Memory B cell (primary cell): ENCODE measurements around the gene TMEM107.

ENCODE experiments used
- ATAC-seq: fragments of 150-1000 bp; cut with Tn5 transposase; 2 replicates; pipeline ENCODE4 v1.10.0; 2021; ENCODE audit warnings: low read depth, mild to moderate bottlenecking, moderate library complexity
- DNase-seq, 2 donors: peaks; one replicate each; pipeline ENCODE4 v3.0.0; 2022; ENCODE audit warnings: low spot score in 2 of 2
- H3K27ac Mint-ChIP-seq: one replicate; pipeline ENCODE4 v1.8.0; 2022; ENCODE audit warnings: mild to moderate bottlenecking, moderate library complexity, mixed read lengths
- H3K27me3 Mint-ChIP-seq: one replicate; pipeline ENCODE4 v1.8.0; 2022; ENCODE audit warnings: mixed read lengths
- H3K36me3 Mint-ChIP-seq: one replicate; pipeline ENCODE4 v1.8.0; 2022; ENCODE audit warnings: mild to moderate bottlenecking, mixed read lengths
- H3K4me1 Mint-ChIP-seq: one replicate; pipeline ENCODE4 v1.8.0; 2022; ENCODE audit warnings: mixed read lengths
- H3K4me3 Mint-ChIP-seq: one replicate; pipeline ENCODE4 v1.8.0; 2022; ENCODE audit warnings: mild to moderate bottlenecking, moderate library complexity, mixed read lengths
- H3K9me3 Mint-ChIP-seq: one replicate; pipeline ENCODE4 v1.8.0; 2022; ENCODE audit warnings: mixed read lengths

The TMEM107 gene

DNA sequence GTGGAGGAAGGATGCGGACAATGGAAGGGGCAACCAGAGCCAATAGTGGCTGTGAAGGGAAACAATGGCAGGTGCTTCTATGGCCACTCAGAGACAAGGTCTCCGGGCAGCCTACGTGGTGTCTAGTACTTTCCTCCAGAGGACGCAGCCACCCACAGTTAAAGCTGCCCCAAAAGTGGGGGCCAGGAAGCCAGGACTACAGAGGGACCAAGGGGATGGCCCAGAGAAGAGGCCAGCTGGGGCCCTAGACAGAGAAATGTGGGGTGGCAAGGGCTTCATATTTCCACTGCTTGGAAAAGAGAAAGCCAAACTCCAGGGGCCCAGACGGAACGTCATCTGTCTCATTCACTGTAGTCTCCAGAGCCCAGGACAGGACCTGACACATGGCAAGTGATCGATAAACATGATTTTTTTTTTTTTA lies 23.1 kb downstream of the TMEM107 start:
- Mint-ChIP-seq H3K4me1 (peaks cover 38% of the 10 kb centered on the region), H3K27ac (no peak overlapping the region), H3K27me3 (no peaks in the 10 kb centered on the region), H3K9me3 (no peaks in the 10 kb centered on the region), H3K36me3 (peaks cover 12% of the 10 kb centered on the region), H3K4me3 (peak overlapping the region; percentile 12)
- no peak for DNase-seq
- ATAC-seq = no peak

DNA sequence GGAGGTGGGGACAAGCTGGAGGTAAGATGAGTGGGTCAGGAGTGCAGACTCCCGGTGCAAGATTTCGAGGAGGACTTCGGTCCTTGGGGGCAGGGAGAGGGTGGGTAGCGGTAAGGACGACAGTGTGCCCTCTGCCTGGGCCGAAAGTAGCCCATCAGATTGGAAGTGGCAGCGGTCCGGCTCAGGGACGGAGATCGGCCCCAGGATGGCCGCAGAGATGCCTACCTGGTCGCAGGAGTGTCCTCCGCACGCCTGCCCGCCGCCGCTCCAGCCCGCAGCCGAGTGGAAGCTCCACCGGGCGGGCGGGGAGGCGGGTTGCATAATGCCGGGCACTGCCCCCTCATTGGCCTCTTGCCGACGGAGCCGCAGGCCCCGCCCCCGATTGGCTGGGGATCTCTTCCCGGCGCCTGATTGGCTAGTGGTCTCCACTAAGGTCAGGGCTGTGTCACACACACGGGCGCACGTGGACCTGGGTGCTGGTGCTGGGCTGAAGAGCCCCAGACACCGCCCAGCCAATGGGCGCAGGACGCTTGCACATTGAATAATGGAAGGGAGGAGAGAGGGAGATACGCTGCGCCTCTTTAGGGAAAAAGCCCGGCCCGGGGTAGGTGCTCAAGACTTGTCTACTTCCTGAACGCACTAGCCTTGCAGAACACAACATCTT lies 23.9 kb downstream of the TMEM107 start, which contains the start of gene PER1:
TSS of gene PER1 (minus strand) at position 293 of the 664 bp plus-strand sequence. CDS start 1,698 bp downstream, outside the sequence.
- Mint-ChIP-seq H3K4me1 (peaks cover 38% of the 10 kb centered on the region), H3K27me3 (no peaks in the 10 kb centered on the region), H3K27ac (peak within 1 kb of the TSS; percentile 91), H3K4me3 (peak within 1 kb of the TSS; percentile 84), H3K36me3 (peaks cover 17% of the 10 kb centered on the region), H3K9me3 (no peaks in the 10 kb centered on the region)
- ATAC-seq (peak; percentile 1), DNase-seq (peak; percentile 62)

DNA sequence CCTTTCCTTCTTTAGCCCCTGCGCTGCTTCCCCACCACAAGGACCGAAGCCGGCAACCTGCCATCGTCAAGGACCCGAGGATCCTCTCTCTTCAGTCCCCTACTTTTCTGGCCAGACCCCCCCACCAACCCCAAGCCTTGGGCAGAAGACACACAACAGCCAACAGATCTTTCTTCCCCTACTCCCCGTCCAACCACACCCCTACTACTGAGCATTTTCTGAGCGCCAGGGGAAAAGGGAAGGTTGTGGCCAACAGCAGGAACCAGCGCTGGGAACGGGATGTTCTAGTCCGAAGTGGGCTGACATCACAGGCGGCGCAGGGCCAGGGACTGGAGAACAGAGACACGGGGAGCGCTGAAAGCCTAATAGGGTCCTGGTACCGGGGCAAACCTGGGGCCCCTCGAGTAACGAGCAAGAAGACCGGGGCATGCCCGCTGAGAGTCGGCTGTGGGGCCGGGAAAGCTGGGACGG lies 24.5 kb downstream of the TMEM107 start:
- H3K4me3 Mint-ChIP-seq = peak overlapping the region; percentile 84
- H3K27me3 Mint-ChIP-seq = no peaks in the 10 kb centered on the region
- peaks cover 21% of the 10 kb centered on the region for H3K36me3 Mint-ChIP-seq
- H3K27ac Mint-ChIP-seq = peak overlapping the region; percentile 91
- ATAC-seq (no peak), DNase-seq (peak in 1 of 2 donors; percentile 49)
- peaks cover 41% of the 10 kb centered on the region for H3K4me1 Mint-ChIP-seq
- no peaks in the 10 kb centered on the region for H3K9me3 Mint-ChIP-seq

- peaks cover 26% of the 10 kb centered on the region for H3K36me3 Mint-ChIP-seq
- DNase-seq (peak; percentile 86 to 91), ATAC-seq (peak; percentile 68)
- no peaks in the 10 kb centered on the region for H3K27me3 Mint-ChIP-seq
- H3K4me1 Mint-ChIP-seq = peaks cover 41% of the 10 kb centered on the region
- peak overlapping the region; percentile 84 for H3K4me3 Mint-ChIP-seq
- peak overlapping the region; percentile 91 for H3K27ac Mint-ChIP-seq
- H3K9me3 Mint-ChIP-seq = no peaks in the 10 kb centered on the region
Observed at GRCh38 chr17:8151120-8151640, 25.0 kb downstream of the TMEM107 start.

DNA sequence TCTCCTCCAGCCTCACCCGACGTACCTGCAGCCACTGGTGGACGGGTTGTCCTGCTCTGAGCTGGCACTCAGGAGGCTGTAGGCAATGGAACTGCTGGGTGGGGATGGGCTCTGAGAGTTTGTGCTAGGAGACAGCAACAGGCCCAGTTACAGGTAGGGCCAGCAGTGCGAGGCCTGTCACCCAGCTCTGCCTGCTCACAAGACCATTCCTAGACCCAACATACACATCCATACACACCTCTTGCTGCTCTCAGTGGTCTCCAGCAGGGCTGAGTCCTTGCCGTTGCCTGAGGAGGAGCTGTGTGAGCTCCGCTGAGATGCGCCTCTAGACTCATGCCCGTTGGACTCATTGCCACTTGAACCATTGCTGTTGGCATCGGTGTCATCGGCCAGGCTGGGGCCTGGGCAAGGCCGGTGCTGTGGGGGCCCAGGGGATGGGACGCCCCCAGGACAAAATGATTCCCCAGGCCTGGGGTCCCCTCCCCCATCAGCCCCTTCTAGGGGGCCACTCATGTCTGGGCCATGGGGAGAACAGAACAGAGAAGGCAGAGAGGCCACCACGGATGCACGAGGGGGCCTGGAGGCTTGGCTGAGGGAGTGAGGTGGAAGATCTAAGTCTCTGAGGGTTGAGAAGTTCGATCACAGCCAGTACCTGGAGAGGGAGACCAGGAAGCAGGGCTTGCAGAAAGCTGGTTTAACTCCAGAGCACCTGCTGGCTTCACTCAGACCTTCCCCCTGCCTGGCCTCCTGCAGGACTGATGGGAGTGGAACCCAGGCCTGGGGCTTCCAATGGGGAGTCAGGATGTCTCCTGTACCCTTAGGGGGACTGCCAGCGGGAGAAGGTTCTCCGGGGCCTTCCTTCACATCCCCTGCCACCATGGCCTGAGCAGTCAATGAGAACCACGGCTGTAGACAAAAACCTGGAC lies 25.7 kb downstream of the TMEM107 start:
- Mint-ChIP-seq H3K9me3 (no peaks in the 10 kb centered on the region), H3K4me1 (peaks cover 40% of the 10 kb centered on the region), H3K36me3 (peaks cover 29% of the 10 kb centered on the region), H3K27ac (peak overlapping the region; percentile 91), H3K4me3 (peak overlapping the region; percentile 84), H3K27me3 (no peaks in the 10 kb centered on the region)
- DNase-seq (no peak), ATAC-seq (no peak)

GRCh38 chr17:8149419-8150193 lies 26.6 kb downstream of the TMEM107 start:
- peaks cover 29% of the 10 kb centered on the region for H3K36me3 Mint-ChIP-seq
- H3K27me3 Mint-ChIP-seq = no peaks in the 10 kb centered on the region
- H3K4me1 Mint-ChIP-seq = peaks cover 33% of the 10 kb centered on the region
- no peaks in the 10 kb centered on the region for H3K9me3 Mint-ChIP-seq
- no peak for ATAC-seq
- H3K4me3 Mint-ChIP-seq = peak overlapping the region; percentile 19
- no peak for DNase-seq
- peak overlapping the region; percentile 91 for H3K27ac Mint-ChIP-seq

- Mint-ChIP-seq H3K4me1 (peaks cover 26% of the 10 kb centered on the region), H3K27me3 (no peaks in the 10 kb centered on the region), H3K36me3 (peaks cover 31% of the 10 kb centered on the region), H3K9me3 (no peaks in the 10 kb centered on the region), H3K4me3 (no peak overlapping the region), H3K27ac (peak overlapping the region; percentile 91)
- DNase-seq = no peak
- no peak for ATAC-seq
Observed at GRCh38 chr17:8148560-8148959, 27.6 kb downstream of the TMEM107 start.

DNA sequence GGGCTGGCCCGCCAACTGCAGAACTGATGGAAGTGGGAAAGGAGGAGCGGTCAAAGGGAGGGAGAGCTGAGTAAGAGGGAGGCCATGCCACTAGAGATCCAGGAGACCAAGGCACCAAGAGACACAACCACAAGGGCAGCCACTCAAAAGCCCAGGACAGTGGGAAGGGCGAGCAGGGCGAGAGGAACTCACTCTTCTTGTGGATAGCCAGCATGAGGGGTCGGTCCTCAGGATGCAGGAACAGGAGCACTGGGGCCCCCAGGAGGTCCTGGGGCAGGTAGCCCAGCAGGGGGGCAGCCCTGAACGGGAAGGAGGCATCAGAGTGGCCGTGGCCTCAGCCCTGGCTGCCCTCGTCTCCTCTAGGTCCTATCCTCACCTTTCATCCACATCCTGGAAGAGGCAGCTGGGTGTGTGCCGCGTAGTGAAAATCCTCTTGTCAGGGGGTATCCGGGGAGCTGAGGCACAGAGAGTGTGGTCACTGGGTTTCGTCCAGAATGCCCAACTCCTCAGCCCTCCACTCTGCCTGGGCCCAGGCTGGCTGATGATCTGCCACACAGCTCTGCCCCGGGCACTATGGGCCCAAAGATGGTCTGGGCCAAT lies 28.3 kb downstream of the TMEM107 start:
- no peaks in the 10 kb centered on the region for H3K27me3 Mint-ChIP-seq
- DNase-seq (peak in 1 of 2 donors; percentile 22), ATAC-seq (no peak)
- H3K9me3 Mint-ChIP-seq = no peaks in the 10 kb centered on the region
- H3K36me3 Mint-ChIP-seq = peaks cover 31% of the 10 kb centered on the region
- peak overlapping the region; percentile 91 for H3K27ac Mint-ChIP-seq
- H3K4me3 Mint-ChIP-seq = no peak overlapping the region
- H3K4me1 Mint-ChIP-seq = peaks cover 22% of the 10 kb centered on the region

DNA sequence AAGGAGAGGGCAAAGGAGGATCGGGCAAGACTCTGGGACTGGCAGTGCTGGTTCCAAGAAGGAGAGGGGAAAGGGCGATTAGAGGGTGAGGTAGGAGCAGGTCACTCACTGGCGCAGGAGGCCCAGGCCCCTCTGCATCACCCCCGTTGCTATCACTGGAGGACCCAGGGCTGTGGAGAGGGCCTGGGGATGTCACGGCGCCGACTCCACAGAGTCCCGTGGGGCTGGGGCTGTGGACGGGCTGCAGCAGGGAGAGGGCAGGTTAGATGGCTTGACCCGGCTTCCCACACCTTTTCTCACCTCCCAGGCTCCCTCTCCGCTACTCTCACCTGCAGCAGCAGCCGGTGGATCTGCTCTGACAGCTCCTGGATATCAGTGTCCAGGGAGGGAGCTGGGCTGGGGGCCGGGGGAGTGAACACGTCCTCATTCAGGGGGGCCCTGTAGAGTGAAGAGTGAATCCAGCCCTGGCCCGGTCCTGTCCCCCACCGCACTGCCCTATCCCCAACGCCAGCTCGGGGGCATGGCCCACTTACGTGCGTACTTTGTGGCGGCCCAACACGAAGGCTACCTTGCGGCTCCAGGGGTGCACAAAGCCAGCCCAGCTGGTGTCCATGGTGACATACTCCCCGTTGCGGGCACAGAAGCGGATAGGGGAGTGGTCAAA lies 28.9 kb downstream of the TMEM107 start:
- H3K27me3 Mint-ChIP-seq = no peaks in the 10 kb centered on the region
- DNase-seq (peak in 1 of 2 donors; percentile 26), ATAC-seq (no peak)
- H3K9me3 Mint-ChIP-seq = no peaks in the 10 kb centered on the region
- no peak overlapping the region for H3K4me3 Mint-ChIP-seq
- H3K27ac Mint-ChIP-seq = peak overlapping the region; percentile 91
- H3K36me3 Mint-ChIP-seq = peaks cover 34% of the 10 kb centered on the region
- H3K4me1 Mint-ChIP-seq = peaks cover 20% of the 10 kb centered on the region

DNA sequence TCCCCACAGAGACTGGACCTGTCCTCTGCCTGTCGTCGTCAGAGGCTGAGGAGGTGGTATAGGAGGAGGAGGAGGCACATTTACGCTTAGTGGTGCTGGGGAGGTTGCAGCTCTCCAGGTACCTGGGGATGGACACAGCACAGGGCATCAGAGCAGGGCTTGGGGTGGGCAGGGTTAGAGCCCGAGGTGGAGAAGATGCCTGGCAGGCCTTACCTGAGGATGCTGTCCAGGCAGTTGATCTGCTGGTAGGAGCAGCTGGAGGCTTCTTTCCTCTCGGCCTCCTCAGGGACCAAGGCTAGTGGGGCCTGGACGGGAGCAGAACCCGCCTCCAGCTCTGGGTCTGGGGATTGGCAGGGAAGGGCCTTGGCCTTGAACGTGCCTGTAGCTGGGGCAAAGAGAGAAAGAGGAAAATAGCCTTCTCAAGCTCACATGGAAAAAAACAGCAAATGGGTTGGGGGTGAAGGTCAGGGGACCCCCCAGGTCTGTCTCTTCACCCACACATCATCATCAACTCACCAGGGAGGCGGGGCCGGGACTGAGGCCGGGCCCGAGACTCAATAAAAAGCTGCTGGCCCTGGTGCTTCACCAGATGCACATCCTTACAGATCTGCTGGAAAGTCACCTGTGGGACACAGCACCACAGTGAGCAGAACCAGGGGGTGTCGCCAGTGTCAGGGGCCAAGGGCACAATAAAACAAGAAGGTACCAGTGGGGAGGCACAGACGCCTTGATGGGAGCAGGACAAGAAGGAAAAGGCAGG lies 29.6 kb downstream of the TMEM107 start:
- peak overlapping the region; percentile 76 for H3K27ac Mint-ChIP-seq
- H3K27me3 Mint-ChIP-seq = no peaks in the 10 kb centered on the region

GRCh38 chr17:8145811-8146210 lies 30.4 kb downstream of the TMEM107 start:
- DNase-seq (peak in 1 of 2 donors; percentile 20), ATAC-seq (no peak)
- Mint-ChIP-seq H3K9me3 (no peaks in the 10 kb centered on the region), H3K27me3 (no peaks in the 10 kb centered on the region), H3K4me1 (peaks cover 10% of the 10 kb centered on the region), H3K36me3 (peaks cover 36% of the 10 kb centered on the region), H3K4me3 (no peak overlapping the region), H3K27ac (peak overlapping the region; percentile 76)

More for the DNA sequence above, 29.6 kb downstream of the TMEM107 start:
- H3K36me3 Mint-ChIP-seq = peaks cover 34% of the 10 kb centered on the region
- DNase-seq (peak; percentile 14 to 40), ATAC-seq (no peak)
- H3K9me3 Mint-ChIP-seq = no peaks in the 10 kb centered on the region
- H3K4me1 Mint-ChIP-seq = peaks cover 15% of the 10 kb centered on the region
- H3K4me3 Mint-ChIP-seq = no peak overlapping the region
